ENCODE measurements around the gene CC2D2A.

GRCh38 chr4:15458616-15459015, 11.1 kb upstream of the CC2D2A start:
- no peak for TF ChIP-seq POLR2A (IDR thresholded peaks at IDR 0.05; ENCODE audit: low read depth, low read length)
- TF ChIP-seq POLR2AphosphoS5 (IDR thresholded peaks at IDR 0.05; ENCODE audit: low read depth, low read length), result no peak
- TF ChIP-seq SPI1 (IDR thresholded peaks at IDR 0.05; ENCODE audit: low read depth, low read length), result no peak
- TF ChIP-seq TAF1 (IDR thresholded peaks at IDR 0.05; ENCODE audit: low read depth, low read length), result no peak

Data from GM12891 (cell line).